ENCODE results near the gene ASTN1.
"Not testable (repeated sequence)": the region's sequence is repeated elsewhere in the genome, so short reads cannot be mapped to it uniquely, and the experiment has no call there.

ASTN1 gene

GRCh38 chr1:177103005-177103852 lies 61.3 kb downstream of the ASTN1 start:
- no peak for DNase-seq

GRCh38 chr1:177092001-177092400 lies 72.5 kb downstream of the ASTN1 start:
- no peak for DNase-seq

GRCh38 chr1:177091040-177091439 lies 73.5 kb downstream of the ASTN1 start:
- no peak for DNase-seq

DNA sequence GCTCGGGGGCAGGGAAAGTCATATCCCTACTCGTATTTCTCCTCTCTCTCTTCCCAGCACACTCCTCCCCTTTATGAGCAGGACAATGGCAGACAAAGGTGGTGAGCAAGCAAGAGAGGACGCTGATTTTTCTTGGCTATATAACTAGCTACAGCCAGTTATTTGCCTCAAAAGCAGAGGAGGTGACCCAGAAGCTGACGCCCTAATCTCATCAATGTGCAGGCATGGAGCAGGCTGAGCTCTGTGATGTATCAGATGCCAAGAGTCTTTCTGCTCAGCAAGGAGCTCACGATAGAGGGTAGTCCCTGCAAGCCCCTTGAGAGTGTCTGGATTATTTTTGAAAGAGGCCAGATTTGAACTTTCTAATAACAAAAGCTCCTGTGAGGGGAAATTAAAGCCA lies 75.5 kb downstream of the ASTN1 start:
- no peak for DNase-seq

DNA sequence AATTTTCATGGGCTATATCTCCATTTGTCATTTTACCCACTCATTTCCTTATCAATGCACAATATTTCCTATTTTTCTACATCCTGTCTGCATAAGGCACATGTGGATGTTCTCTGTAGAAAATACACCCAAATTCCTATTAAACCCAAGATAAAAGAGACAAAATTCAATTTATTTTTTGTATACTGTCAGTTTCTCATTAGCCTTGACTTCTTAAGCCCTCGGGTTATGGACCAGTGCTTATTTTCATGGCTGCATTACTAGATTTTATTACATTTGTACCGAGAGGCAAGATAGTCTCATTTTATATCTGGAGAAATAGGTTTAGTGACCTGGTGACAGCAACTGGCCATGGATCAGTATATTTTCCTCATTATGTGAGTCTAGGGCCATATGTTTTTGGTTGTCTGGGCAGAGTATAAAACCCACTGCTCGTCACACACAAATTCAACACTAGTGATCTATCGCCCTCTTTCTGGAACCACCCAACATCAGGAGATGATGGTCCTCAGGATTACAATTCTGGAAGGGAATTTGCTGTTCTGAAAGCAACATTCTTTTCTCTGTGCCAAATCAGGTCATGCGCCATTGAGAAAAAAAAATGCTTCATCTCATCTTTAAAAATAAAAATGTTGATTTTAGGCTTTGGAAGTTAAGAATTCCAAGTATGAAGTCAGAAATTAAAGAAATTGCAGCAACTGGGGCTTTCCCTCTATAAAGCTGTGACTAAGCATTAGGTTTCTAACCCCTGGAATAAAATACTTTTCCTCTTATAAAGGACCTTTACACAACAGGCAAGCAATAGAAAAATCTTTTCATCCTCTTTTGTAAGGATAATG lies 81.4 kb downstream of the ASTN1 start:
- no peak for DNase-seq

DNA sequence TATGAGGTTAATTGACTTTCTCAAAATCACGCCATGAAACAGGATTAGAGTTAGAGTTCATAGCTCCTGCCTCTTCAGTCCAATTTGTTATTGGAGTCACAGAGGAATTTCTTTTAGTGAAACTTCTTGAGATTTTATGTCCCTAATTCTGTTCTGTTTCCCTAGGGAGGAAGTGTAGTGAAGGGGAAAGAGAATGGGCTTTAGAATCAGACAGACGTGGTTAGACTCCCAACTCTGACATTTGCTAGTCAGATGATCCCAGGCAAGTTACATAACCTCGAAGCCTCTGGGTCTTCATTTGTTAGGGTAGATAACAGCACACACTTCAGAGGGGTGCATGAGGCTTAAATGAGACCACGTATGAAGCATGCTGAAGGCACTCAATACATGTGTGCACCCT lies 83.9 kb downstream of the ASTN1 start:
- DNase-seq = no peak

GRCh38 chr1:177077734-177078499 lies 86.6 kb downstream of the ASTN1 start:
- no peak for DNase-seq

GRCh38 chr1:177077006-177077405 lies 87.5 kb downstream of the ASTN1 start:
- no peak for DNase-seq

- DNase-seq = not testable (repeated sequence)
These were observed 89.7 kb downstream of the ASTN1 start for GRCh38 chr1:177074811-177075210.

- DNase-seq = no peak
These were observed 95.0 kb downstream of the ASTN1 start for GRCh38 chr1:177069490-177069889.

DNA sequence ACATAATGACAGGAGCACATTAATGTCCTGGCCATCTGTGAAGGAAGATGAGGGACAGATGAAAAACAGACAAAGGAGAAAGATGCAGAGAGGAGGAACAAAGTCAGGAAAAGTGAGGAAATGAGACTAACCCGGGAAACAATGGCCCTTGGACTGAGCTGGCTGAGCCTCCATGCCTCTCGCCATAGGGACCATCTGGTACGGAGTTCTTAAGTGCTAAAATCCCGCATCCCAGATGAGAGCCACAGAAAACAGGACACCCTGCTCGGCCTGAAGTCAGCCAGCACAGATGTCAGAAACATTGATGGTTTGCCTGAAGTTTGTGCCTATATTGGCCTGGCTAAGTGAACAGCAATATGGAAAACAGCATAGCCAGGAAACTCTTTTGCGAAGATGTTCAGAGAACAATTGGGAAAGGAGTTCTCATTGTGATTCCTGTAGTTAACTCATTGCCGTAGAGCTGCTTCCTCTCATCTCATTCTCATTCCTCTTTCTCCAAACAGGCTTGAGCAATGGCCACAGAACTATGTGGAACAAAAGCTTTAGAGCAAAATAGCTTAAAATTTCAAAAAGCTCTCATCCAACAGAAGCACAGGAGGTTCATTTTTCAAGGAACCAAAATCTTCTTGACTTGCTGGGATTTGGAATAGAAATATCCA lies 96.6 kb downstream of the ASTN1 start:
- DNase-seq = no peak

DNA sequence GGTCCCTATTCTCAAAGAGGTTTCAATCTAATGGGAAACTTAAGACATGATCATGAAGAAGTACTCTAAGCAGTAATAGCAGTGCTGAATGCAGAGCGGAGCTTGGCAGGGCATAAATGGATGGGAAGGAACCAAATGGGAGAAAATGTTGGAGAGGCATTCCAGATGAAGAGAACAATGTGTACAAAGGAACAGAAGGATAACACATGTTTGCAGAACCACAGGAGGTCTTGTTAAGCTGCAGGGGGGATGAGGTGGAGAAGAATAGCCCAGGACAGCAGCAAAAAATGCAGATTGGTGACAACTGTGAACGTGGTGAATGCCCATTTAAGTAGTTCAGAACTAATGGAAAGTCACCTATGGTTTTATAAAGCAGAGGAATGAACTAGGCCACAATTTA lies 99.1 kb downstream of the ASTN1 start:
- DNase-seq = no peak

- DNase-seq = no peak
These were observed 100.9 kb downstream of the ASTN1 start for GRCh38 chr1:177063648-177064047.

GRCh38 chr1:177054542-177054941 lies 110.0 kb downstream of the ASTN1 start:
- DNase-seq = no peak

- no peak for DNase-seq
These were observed 110.9 kb downstream of the ASTN1 start for GRCh38 chr1:177053648-177054047.

DNA sequence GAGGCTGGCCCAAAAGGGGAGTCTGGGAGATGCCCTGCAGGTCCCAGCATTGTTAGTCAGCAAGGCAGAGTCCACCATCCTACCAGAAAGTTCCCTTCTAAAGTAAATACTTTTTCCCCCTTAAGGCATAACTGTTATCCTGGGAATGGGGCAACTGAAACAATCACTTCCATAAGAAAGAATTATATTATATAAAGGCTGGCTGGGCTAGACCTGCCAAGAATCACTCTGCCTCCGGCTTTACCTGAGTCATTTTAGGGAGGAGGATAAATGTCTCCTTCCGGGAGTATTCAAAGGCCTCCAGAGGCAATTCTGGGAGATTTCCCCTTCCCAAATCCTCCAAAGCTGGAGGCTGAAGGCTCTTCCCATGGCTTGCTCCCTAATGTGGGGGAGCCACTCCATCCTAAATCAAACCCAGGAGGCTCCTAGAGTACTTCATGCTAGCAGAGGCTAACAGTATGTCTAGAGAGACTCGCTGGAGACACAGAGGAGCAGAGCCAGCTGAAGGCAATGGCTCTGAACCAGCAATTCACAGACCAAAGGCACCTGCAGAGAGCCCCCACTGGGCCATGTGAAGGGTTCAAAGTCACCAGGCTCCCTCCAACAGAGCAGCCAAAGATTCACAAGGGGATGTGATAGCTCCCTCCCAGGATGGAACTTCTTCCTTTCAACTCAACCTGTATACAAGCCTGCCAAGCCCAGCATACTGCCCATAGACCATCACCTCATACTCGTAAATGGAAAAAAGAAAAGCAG lies 116.0 kb downstream of the ASTN1 start:
- no peak for DNase-seq

GRCh38 chr1:177045151-177045550 lies 119.4 kb downstream of the ASTN1 start:
- DNase-seq = no peak

DNA sequence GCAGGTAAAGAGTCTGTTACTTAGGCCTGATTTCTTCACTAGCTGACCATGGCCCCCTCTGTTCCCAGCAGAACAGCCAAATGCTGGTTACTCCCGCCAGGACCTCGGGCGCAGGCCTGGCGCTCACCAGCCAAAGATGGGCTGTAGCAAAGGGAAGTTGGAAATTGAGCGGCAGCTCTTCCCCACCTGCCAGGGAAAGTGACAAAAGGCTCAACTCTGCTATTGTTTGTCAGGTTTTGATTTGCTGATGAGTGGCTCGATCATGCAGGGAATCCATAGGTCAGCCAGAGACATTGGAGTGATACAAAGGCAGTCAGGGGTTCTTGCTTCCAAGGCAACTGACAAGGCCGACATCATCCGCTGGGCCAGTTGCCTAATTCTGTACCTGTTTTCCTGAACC lies 120.1 kb downstream of the ASTN1 start:
- no peak for DNase-seq

DNA sequence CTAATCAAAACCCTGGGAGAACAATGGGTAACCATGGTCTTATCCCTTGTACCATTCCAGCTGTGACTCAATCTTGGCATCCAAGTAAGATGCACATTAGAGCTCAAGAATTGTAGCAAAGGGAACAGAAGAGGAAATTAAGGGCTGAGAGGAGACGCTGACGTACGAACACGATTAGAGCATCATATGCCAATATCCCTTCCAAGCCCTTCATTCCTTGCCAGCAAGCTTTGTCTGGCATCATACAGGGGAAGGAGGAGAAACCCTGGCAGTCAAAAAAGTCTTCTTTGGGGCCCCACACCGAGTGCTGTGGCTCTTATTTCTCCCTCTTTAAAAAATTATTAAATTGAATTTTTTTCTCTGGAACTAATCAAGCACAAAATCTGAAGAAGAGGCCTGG lies 120.9 kb downstream of the ASTN1 start:
- DNase-seq = no peak

DNA sequence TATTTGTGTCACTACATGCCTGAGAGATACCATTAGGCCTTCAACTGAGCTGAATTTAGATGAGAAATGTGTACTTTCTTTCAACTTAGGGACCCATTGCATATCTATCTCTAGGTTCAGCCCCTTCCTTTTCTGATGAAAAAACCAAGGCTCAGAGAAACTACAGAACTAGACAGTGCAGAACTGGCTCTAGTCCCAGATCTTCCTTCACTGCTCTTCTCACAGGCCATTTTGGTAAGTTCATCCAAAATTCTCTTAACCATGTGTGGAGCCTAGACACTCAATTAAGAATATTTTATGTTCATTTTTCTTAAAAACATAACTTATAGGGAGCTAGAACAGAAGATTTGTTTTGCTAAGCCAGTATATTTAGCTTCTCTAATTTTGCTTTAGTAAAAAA lies 128.9 kb downstream of the ASTN1 start:
- DNase-seq = no peak

DNA sequence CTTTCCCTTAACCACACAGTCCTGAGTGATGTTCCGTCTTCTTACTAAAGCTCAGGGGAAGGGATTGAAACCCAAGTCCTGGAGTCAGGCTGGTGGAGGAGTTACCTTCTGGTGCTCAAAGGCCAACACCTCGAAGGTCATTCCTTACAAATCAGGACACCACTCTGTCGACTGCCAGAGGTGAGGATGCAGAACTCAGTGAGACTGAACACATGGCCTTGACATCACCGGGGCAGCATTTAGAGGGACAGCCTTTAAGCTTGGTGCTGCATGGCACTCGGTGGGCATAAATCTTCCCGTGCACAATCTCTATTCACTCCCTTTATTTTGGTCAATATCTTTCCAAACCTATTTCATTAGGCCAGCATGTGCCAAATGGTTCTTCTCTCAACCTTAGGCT lies 130.9 kb downstream of the ASTN1 start:
- DNase-seq = no peak

DNA sequence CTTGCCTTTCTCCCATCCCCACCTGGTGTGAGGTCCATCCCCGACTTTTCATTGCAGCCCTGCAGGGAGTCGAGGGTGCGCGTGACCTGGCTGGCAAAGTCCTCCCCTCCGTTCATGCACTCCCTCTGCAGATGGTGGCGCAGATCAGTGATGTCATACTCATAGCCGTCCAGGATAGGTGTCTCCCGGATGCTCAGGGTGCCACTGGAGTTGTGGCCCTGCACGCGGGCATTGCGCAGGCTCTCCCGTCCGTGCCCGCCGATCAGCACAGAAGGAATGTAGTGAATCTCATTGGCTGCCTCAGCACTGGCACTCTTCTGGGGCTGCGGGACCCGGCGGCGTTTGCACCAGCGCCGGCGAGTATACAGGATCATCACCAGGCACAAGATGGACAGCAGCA lies 132.1 kb downstream of the ASTN1 start:
- DNase-seq = no peak
